Hepatocyte (in vitro differentiated cells): ENCODE data around the gene SNX5.

Experiments used
- EZH2phosphoT487 ChIP-seq: fragments of 200-600 bp; sonication (generic); IDR thresholded peaks from one replicate; pipeline ENCODE4 v1.6.1; 2018; ENCODE audit warnings: antibody characterized with exemption, mild to moderate bottlenecking, low read depth, moderate library complexity; ENCODE audit not compliant: unreplicated experiment, severe bottlenecking
- TF ChIP-seq, protein P1 (sequence below): fragments of 200-600 bp; sonication (generic); IDR thresholded peaks from 2 replicates; pipeline ENCODE4 v1.5.1; 2016; ENCODE audit warnings: antibody characterized with exemption, mild to moderate bottlenecking; ENCODE audit not compliant: poor library complexity

DNA sequence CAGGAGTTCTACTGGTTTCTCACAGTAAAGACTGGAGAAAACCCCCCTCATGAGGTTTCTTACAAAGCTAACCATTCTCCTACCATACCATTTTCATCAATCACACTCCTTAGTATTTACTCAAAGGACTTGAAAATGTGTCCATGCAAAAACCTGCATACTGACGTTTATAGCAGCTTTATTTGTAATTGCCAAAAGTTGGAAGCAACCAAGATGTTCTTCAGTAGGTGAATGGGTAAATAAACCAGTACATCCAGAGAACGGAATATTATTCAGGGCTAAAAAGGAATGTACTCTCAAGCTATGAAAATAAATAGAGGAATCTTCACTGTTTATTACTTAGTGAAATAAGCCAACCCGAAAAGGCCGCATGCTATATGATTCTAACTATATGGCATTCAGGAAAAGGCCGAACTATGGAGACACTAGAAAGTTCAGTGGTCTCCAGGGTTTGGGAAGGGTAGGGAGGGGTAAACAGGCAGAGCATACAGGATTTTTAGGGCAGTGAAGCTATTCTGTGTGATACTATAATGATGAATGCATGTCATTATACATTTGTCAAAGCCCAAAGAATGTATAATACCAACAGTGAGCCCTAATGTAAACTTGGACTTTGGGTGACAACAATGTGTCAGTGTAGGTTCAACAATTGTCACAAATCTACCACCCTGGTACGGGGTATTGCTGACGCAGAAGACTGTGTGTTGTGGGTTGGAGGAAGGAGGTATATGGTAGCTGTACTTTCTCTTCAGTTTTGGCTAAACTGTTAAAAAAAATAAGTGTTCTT is 50.6 kb downstream of the SNX5 start:
- TF ChIP-seq, protein P1, sequence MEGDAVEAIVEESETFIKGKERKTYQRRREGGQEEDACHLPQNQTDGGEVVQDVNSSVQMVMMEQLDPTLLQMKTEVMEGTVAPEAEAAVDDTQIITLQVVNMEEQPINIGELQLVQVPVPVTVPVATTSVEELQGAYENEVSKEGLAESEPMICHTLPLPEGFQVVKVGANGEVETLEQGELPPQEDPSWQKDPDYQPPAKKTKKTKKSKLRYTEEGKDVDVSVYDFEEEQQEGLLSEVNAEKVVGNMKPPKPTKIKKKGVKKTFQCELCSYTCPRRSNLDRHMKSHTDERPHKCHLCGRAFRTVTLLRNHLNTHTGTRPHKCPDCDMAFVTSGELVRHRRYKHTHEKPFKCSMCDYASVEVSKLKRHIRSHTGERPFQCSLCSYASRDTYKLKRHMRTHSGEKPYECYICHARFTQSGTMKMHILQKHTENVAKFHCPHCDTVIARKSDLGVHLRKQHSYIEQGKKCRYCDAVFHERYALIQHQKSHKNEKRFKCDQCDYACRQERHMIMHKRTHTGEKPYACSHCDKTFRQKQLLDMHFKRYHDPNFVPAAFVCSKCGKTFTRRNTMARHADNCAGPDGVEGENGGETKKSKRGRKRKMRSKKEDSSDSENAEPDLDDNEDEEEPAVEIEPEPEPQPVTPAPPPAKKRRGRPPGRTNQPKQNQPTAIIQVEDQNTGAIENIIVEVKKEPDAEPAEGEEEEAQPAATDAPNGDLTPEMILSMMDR: no peak
- TF ChIP-seq EZH2phosphoT487: no peak
